ENCODE measurements around the gene B9D2. TPM values are rescaled to one million over a fixed set of nuclear protein-coding genes. Genes with fewer than 3 reads are reported as not detected.

B9D2 gene
- total and polyA plus RNA-seq, 2 experiments from 2014 or later, result 2.7 to 7.4 TPM

DNA sequence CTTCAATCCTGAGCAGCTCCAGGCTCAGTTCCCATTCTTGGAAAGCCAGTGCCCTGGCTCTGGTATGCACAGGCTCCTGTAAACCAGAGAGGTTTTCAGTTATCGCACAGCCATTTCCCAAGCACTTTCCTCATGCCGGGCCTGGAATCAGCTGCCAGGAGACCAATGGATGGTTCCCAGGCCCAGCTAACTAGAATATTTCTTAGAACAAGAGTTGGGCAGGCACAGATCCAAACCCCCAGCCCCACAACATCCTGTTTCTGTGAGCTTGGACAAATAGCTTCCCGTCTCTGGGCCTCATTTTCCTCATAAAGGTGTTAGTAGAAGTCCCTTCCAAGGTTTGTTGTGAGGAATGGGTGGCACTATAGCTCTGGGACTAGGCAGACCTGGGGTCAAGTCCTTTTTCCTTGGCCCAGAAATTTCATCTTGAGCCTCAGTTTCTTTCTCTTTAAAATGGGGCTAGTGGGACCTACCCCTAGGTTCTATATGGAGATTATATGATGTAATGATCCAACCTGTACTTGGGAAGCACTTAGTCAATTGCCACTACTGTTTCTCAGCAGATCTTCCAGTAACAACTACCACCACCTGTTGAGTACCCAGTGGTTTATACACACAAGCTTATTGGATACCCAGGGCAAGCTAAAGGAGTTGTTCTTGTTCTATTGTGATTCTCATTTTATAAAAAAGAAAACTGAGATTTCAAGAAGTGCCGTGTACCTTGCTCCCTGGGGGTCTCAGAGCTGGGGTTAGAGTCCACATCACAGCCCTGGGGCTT lies 59.1 kb downstream of the B9D2 start:
- Histone ChIP-seq H4K20me1 (replicated peaks; ENCODE audit: insufficient read depth) (peaks cover 20% of the 10 kb centered on the region), H3K4me1 (ENCODE audit: insufficient read depth) (peaks cover 10% of the 10 kb centered on the region), H3K4me3 (no peak overlapping the region), H3K27me3 (ENCODE audit: insufficient read depth) (no peaks in the 10 kb centered on the region), H3K4me2 (no peak overlapping the region), H2AFZ (no peak overlapping the region), H3K36me3 (ENCODE audit: insufficient read depth) (peaks cover 71% of the 10 kb centered on the region), H3K79me2 (replicated peaks; ENCODE audit: insufficient read depth) (no peaks in the 10 kb centered on the region), H3K9me2 (ENCODE audit: insufficient read depth) (no peaks in the 10 kb centered on the region), H3K27ac (ENCODE audit: low read depth) (no peak overlapping the region), H3F3A (replicated peaks; ENCODE audit: low read depth) (peaks cover 58% of the 10 kb centered on the region)
- Mint-ChIP-seq H3K36me3 (ENCODE audit: low read depth) (peaks cover 77% of the 10 kb centered on the region), H3K27ac (no peak overlapping the region), H3K9me3 (no peaks in the 10 kb centered on the region; the same call in 2 of the 3 replicates), H3K4me1 (peaks cover 18% of the 10 kb centered on the region), H3K4me3 (no peak overlapping the region), H3K27me3 (ENCODE audit: insufficient read depth, low read depth, poor library complexity) (peaks cover 24% of the 10 kb centered on the region)
- DNase-seq (ENCODE audit: low spot score), result no peak
- TF ChIP-seq ZNF331 (CRISPR knock-in tag; IDR thresholded peaks at IDR 0.05; ENCODE audit: low read depth) (no peak), NANOG (IDR thresholded peaks at IDR 0.05; ENCODE audit: borderline replicate concordance) (no peak), EZH2 (IDR thresholded peaks at IDR 0.05; ENCODE audit: low read depth, unreplicated experiment) (no peak), STAT1 (IDR thresholded peaks at IDR 0.05; ENCODE audit: unreplicated experiment) (no peak), EZH2phosphoT487 (IDR thresholded peaks at IDR 0.05; ENCODE audit: unreplicated experiment) (no peak), POLR2AphosphoS5 (IDR thresholded peaks at IDR 0.05; ENCODE audit: low read depth) (no peak), ZNF114 (CRISPR knock-in tag; IDR thresholded peaks at IDR 0.05) (no peak), CREB1 (CRISPR knock-in tag; IDR thresholded peaks at IDR 0.05; ENCODE audit: low read depth) (no peak), JUNB (IDR thresholded peaks at IDR 0.05; ENCODE audit: unreplicated experiment) (no peak)
- TF ChIP-seq, protein P1, sequence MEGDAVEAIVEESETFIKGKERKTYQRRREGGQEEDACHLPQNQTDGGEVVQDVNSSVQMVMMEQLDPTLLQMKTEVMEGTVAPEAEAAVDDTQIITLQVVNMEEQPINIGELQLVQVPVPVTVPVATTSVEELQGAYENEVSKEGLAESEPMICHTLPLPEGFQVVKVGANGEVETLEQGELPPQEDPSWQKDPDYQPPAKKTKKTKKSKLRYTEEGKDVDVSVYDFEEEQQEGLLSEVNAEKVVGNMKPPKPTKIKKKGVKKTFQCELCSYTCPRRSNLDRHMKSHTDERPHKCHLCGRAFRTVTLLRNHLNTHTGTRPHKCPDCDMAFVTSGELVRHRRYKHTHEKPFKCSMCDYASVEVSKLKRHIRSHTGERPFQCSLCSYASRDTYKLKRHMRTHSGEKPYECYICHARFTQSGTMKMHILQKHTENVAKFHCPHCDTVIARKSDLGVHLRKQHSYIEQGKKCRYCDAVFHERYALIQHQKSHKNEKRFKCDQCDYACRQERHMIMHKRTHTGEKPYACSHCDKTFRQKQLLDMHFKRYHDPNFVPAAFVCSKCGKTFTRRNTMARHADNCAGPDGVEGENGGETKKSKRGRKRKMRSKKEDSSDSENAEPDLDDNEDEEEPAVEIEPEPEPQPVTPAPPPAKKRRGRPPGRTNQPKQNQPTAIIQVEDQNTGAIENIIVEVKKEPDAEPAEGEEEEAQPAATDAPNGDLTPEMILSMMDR (conservative IDR thresholded peaks at IDR 0.05; ENCODE audit: low read depth in 2 of 2), result no peak
- TF ChIP-seq, protein P2, sequence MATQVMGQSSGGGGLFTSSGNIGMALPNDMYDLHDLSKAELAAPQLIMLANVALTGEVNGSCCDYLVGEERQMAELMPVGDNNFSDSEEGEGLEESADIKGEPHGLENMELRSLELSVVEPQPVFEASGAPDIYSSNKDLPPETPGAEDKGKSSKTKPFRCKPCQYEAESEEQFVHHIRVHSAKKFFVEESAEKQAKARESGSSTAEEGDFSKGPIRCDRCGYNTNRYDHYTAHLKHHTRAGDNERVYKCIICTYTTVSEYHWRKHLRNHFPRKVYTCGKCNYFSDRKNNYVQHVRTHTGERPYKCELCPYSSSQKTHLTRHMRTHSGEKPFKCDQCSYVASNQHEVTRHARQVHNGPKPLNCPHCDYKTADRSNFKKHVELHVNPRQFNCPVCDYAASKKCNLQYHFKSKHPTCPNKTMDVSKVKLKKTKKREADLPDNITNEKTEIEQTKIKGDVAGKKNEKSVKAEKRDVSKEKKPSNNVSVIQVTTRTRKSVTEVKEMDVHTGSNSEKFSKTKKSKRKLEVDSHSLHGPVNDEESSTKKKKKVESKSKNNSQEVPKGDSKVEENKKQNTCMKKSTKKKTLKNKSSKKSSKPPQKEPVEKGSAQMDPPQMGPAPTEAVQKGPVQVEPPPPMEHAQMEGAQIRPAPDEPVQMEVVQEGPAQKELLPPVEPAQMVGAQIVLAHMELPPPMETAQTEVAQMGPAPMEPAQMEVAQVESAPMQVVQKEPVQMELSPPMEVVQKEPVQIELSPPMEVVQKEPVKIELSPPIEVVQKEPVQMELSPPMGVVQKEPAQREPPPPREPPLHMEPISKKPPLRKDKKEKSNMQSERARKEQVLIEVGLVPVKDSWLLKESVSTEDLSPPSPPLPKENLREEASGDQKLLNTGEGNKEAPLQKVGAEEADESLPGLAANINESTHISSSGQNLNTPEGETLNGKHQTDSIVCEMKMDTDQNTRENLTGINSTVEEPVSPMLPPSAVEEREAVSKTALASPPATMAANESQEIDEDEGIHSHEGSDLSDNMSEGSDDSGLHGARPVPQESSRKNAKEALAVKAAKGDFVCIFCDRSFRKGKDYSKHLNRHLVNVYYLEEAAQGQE (IDR thresholded peaks at IDR 0.05; ENCODE audit: unreplicated experiment), result no peak
- TF ChIP-seq, protein P3, sequence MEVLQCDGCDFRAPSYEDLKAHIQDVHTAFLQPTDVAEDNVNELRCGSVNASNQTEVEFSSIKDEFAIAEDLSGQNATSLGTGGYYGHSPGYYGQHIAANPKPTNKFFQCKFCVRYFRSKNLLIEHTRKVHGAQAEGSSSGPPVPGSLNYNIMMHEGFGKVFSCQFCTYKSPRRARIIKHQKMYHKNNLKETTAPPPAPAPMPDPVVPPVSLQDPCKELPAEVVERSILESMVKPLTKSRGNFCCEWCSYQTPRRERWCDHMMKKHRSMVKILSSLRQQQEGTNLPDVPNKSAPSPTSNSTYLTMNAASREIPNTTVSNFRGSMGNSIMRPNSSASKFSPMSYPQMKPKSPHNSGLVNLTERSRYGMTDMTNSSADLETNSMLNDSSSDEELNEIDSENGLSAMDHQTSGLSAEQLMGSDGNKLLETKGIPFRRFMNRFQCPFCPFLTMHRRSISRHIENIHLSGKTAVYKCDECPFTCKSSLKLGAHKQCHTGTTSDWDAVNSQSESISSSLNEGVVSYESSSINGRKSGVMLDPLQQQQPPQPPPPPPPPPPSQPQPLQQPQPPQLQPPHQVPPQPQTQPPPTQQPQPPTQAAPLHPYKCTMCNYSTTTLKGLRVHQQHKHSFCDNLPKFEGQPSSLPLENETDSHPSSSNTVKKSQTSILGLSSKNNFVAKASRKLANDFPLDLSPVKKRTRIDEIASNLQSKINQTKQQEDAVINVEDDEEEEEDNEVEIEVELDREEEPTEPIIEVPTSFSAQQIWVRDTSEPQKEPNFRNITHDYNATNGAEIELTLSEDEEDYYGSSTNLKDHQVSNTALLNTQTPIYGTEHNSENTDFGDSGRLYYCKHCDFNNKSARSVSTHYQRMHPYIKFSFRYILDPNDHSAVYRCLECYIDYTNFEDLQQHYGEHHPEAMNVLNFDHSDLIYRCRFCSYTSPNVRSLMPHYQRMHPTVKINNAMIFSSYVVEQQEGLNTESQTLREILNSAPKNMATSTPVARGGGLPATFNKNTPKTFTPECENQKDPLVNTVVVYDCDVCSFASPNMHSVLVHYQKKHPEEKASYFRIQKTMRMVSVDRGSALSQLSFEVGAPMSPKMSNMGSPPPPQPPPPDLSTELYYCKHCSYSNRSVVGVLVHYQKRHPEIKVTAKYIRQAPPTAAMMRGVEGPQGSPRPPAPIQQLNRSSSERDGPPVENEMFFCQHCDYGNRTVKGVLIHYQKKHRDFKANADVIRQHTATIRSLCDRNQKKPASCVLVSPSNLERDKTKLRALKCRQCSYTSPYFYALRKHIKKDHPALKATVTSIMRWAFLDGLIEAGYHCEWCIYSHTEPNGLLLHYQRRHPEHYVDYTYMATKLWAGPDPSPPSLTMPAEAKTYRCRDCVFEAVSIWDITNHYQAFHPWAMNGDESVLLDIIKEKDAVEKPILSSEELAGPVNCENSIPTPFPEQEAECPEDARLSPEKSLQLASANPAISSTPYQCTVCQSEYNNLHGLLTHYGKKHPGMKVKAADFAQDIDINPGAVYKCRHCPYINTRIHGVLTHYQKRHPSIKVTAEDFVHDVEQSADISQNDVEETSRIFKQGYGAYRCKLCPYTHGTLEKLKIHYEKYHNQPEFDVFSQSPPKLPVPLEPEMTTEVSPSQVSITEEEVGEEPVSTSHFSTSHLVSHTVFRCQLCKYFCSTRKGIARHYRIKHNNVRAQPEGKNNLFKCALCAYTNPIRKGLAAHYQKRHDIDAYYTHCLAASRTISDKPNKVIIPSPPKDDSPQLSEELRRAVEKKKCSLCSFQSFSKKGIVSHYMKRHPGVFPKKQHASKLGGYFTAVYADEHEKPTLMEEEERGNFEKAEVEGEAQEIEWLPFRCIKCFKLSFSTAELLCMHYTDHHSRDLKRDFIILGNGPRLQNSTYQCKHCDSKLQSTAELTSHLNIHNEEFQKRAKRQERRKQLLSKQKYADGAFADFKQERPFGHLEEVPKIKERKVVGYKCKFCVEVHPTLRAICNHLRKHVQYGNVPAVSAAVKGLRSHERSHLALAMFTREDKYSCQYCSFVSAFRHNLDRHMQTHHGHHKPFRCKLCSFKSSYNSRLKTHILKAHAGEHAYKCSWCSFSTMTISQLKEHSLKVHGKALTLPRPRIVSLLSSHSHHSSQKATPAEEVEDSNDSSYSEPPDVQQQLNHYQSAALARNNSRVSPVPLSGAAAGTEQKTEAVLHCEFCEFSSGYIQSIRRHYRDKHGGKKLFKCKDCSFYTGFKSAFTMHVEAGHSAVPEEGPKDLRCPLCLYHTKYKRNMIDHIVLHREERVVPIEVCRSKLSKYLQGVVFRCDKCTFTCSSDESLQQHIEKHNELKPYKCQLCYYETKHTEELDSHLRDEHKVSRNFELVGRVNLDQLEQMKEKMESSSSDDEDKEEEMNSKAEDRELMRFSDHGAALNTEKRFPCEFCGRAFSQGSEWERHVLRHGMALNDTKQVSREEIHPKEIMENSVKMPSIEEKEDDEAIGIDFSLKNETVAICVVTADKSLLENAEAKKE (CRISPR knock-in tag; IDR thresholded peaks at IDR 0.05), result no peak
- TF ChIP-seq, protein P4, sequence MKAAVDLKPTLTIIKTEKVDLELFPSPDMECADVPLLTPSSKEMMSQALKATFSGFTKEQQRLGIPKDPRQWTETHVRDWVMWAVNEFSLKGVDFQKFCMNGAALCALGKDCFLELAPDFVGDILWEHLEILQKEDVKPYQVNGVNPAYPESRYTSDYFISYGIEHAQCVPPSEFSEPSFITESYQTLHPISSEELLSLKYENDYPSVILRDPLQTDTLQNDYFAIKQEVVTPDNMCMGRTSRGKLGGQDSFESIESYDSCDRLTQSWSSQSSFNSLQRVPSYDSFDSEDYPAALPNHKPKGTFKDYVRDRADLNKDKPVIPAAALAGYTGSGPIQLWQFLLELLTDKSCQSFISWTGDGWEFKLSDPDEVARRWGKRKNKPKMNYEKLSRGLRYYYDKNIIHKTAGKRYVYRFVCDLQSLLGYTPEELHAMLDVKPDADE (IDR thresholded peaks at IDR 0.05), result no peak
- no peak for ATAC-seq
